GM12878 (cell line): Measurements from ENCODE around the gene SETD4. TPM values are rescaled to one million over a fixed set of nuclear protein-coding genes. Genes with fewer than 3 reads are reported as not detected.

Source experiments
- ATAC-seq: fragments of 200-7000 bp; cut with Tn5 transposase; 3 replicates; pipeline ENCODE4 v1.9.1; 2020; ENCODE audit warnings: mild to moderate bottlenecking, moderate library complexity
- BruUV-seq: library from RNA; stranded (reverse); fragments of 400-500 nt; replicated peaks from 2 replicates; lab custom pipeline; 2021; lab: Mats Ljungman, UMichigan
- CTCF ChIA-PET: fragments of 300-600 bp; sonication (Branson Sonifier 250); formaldehyde crosslinking; extraction: SDS; loops from one replicate; lab custom pipeline; 2021; ENCODE audit warnings: inconsistent platforms; lab: Yijun Ruan, JAX
- POLR2A ChIA-PET: fragments of 350-600 bp; formaldehyde crosslinking; extraction: SDS; loops from one replicate; lab custom pipeline; 2021; ENCODE audit warnings: inconsistent platforms; lab: Charles Lee
- RAD21 ChIA-PET: fragments of 300-600 bp; sonication (Branson Sonifier 250); formaldehyde crosslinking; loops from one replicate; lab custom pipeline; 2023; ENCODE audit warnings: antibody characterized with exemption; ENCODE audit not compliant: unreplicated experiment; lab: Charles Lee
- SMC1A ChIA-PET: fragments of 300-600 bp; sonication (Branson Sonifier 250); formaldehyde crosslinking; loops from one replicate; lab custom pipeline; 2023; ENCODE audit not compliant: unreplicated experiment, uncharacterized antibody; lab: Charles Lee
- DNase-seq: peaks from one replicate; pipeline ENCODE4 v3.0.0-alpha.2; 2011; ENCODE audit warnings: low read depth, low spot score
- FAIRE-seq: peaks from 3 replicates; lab custom pipeline; 2011; peaks lifted over from hg19 to GRCh38; lab: Jason Lieb, UNC
- H2AFZ ChIP-seq: 2 replicates; pipeline ENCODE4 v1.6.0; 2011; ENCODE audit warnings: low read depth, low read length, control low read depth; ENCODE audit not compliant: control insufficient read depth
- H3K27ac ChIP-seq: 2 replicates; pipeline ENCODE4 v1.5.1; 2011; ENCODE audit warnings: control low read depth; ENCODE audit not compliant: control insufficient read depth, insufficient read depth
- H3K27me3 ChIP-seq, 2 experiments: replicated peaks in 1 of 2; 2 replicates each; pipeline versions ENCODE4 v1.6.0 to v1.6.1; 2011; ENCODE audit warnings: low read length in 1 of 2; ENCODE audit not compliant: control insufficient read depth in 2 of 2, insufficient read depth in 2 of 2
- H3K36me3 ChIP-seq, 2 experiments: 2 replicates each; pipeline ENCODE4 v1.5.1; 2011; ENCODE audit warnings: low read length in 1 of 2; ENCODE audit not compliant: control insufficient read depth in 2 of 2, insufficient read depth in 2 of 2
- H3K4me1 ChIP-seq: 2 replicates; pipeline ENCODE4 v1.6.1; 2011; ENCODE audit warnings: mild to moderate bottlenecking, low read length, moderate library complexity, mixed read lengths; ENCODE audit not compliant: control insufficient read depth, insufficient read depth
- H3K4me2 ChIP-seq: 2 replicates; pipeline ENCODE4 v1.6.0; 2011; ENCODE audit warnings: control low read depth; ENCODE audit not compliant: control insufficient read depth, insufficient read depth
- H3K4me3 ChIP-seq: fragments of 200-600 bp; sonication (generic); 2 replicates; pipeline ENCODE4 v1.5.1; 2016
- H3K79me2 ChIP-seq: 2 replicates; pipeline ENCODE4 v1.6.0; 2011; ENCODE audit warnings: low read length; ENCODE audit not compliant: control insufficient read depth, insufficient read depth
- H3K9ac ChIP-seq: 2 replicates; pipeline ENCODE4 v1.8.0; 2011; ENCODE audit warnings: low read length, control low read depth, mixed read lengths; ENCODE audit not compliant: control insufficient read depth, insufficient read depth
- H3K9me3 ChIP-seq: replicated peaks from 3 replicates; pipeline ENCODE4 v1.5.1; 2011; ENCODE audit warnings: mild to moderate bottlenecking, low read length; ENCODE audit not compliant: control insufficient read depth, insufficient read depth
- H4K20me1 ChIP-seq: 2 replicates; pipeline ENCODE4 v1.6.0; 2011; ENCODE audit not compliant: control insufficient read depth, insufficient read depth
- BCLAF1 ChIP-seq: fragments of 450-650 bp; IDR thresholded peaks from 2 replicates; pipeline ENCODE4 v1.6.1; 2017; ENCODE audit warnings: antibody characterized with exemption, mild to moderate bottlenecking, moderate library complexity
- BHLHE40 ChIP-seq, 2 experiments: fragments of 450-650 bp in 1 of 2; IDR thresholded peaks; 2 replicates each; pipeline ENCODE4 v1.6.1; 2011 to 2017; ENCODE audit warnings: low read depth in 2 of 2, borderline replicate concordance in 1 of 2, improper control_type of control experiment in 1 of 2, low read length in 1 of 2, mild to moderate bottlenecking in 1 of 2
- CUX1 ChIP-seq: IDR thresholded peaks from 2 replicates; pipeline ENCODE4 v1.6.1; 2012; ENCODE audit warnings: improper control_type of control experiment, low read depth, low read length; ENCODE audit not compliant: insufficient replicate concordance
- ELK1 ChIP-seq: IDR thresholded peaks from 2 replicates; pipeline ENCODE4 v1.6.1; 2012; ENCODE audit warnings: low read depth, low read length, improper control_type of control experiment
- HCFC1 ChIP-seq: fragments of 150-350 bp; IDR thresholded peaks from 2 replicates; pipeline ENCODE4 v1.6.1; 2014; ENCODE audit warnings: low read length
- LARP7 ChIP-seq: fragments of 450-650 bp; IDR thresholded peaks from 2 replicates; pipeline ENCODE4 v1.6.1; 2017; ENCODE audit warnings: mild to moderate bottlenecking
- MYC ChIP-seq: IDR thresholded peaks from 2 replicates; pipeline ENCODE4 v1.6.1; 2011; ENCODE audit warnings: mild to moderate bottlenecking, low read length, moderate library complexity, inconsistent platforms; ENCODE audit not compliant: insufficient read depth, insufficient replicate concordance, insufficient read length, severe bottlenecking
- NFYA ChIP-seq: IDR thresholded peaks from 2 replicates; pipeline ENCODE4 v1.6.1; 2011; ENCODE audit warnings: low read depth, mild to moderate bottlenecking, low read length, improper control_type of control experiment, borderline replicate concordance
- RAD21 ChIP-seq: IDR thresholded peaks from 2 replicates; pipeline ENCODE4 v1.6.1; 2011; ENCODE audit warnings: mild to moderate bottlenecking, low read depth, low read length, moderate library complexity; ENCODE audit not compliant: insufficient read depth
- SIN3A ChIP-seq: IDR thresholded peaks from 2 replicates; pipeline ENCODE4 v1.6.1; 2012; ENCODE audit warnings: low read depth, low read length, improper control_type of control experiment
- USF2 ChIP-seq: IDR thresholded peaks from 2 replicates; pipeline ENCODE4 v1.6.1; 2011; ENCODE audit warnings: low read depth, low read length, improper control_type of control experiment, borderline replicate concordance
- ZZZ3 ChIP-seq: IDR thresholded peaks from 2 replicates; pipeline ENCODE4 v1.6.1; 2011; ENCODE audit warnings: low read depth; ENCODE audit not compliant: control insufficient read depth, insufficient read length
- WGBS: methylation state at CpG from one replicate; pipeline ENCODE4 v1.1.6; 2016; ENCODE audit warnings: low lambda C conversion rate; ENCODE audit not compliant: insufficient replicate concordance, insufficient coverage; ENCODE audit errors: missing lambda C conversion rate; 5-methylcytosine and 5-hydroxymethylcytosine counted together
- in situ Hi-C: fragments of 300-500 bp; cut with MboI; formaldehyde crosslinking; loops from 9 replicates; pipeline ENCODE4 v1.14.3; 2018; ENCODE audit warnings: mixed read lengths
- intact Hi-C: fragments of 100-400 bp; cut with micrococcal nuclease; formaldehyde crosslinking; loops from one replicate; pipeline ENCODE4 v1.14.2; 2022; ENCODE audit not compliant: unreplicated experiment
- polyA plus RNA-seq, 11 experiments: library from polyadenylated mRNA; depleted of rRNA in 4 of 11; unstranded in 6 of 11; stranded (reverse) in 5 of 11; fragments of >200 nt; fragmentation: Nextera tagmentation in 4 of 11; fragmentation: Illumina TruSeq in 1 of 11; extraction: Ambion mirVana in 4 of 11; extraction: Trizol in 1 of 11; gene quantifications; 1 replicate in 1 of 11; 2 replicates in 10 of 11; pipeline versions ENCODE4 v1.2.1 to v1.2.3, GENCODE V29; 2011 to 2016; ENCODE audit warnings: inconsistent platforms in 2 of 11, missing spikeins in 2 of 11, low read depth in 1 of 11
- total RNA-seq, 4 experiments: library from RNA; depleted of rRNA in 3 of 4; stranded (reverse); fragments of >200 nt in 3 of 4; fragmentation: Illumina TruSeq in 1 of 4; extraction: Trizol in 1 of 4; gene quantifications; 2 replicates each; pipeline versions ENCODE4 v1.2.1 to v1.2.3, GENCODE V29; 2013 to 2021

SETD4 gene
- total and polyA plus RNA-seq, 10 of the 15 experiments (the other 5 are each of a cell fraction or from before 2014, with no cell fraction given): 10.3 to 37.0 (median 18.6) TPM

- no peak for TF ChIP-seq CUX1
Measured at GRCh38 chr21:36008505-36008904, 51.8 kb downstream of the SETD4 start (continued).

- Histone ChIP-seq H3K36me3 (no peaks in the 10 kb centered on the region), H2AFZ (no peak overlapping the region), H3K4me2 (no peak overlapping the region), H3K27me3 (peaks cover 0 to 2% of the 10 kb centered on the region in 2 experiments; a peak in 2 of 4 replicates), H3K27ac (no peak overlapping the region), H3K9me3 (no peaks in the 10 kb centered on the region), H3K4me3 (no peak overlapping the region), H3K79me2 (no peaks in the 10 kb centered on the region), H3K4me1 (no peaks in the 10 kb centered on the region), H4K20me1 (no peaks in the 10 kb centered on the region), H3K9ac (no peak overlapping the region)
- 19% methylated on average over 5 of the region's 5 CpGs for WGBS
- SMC1A ChIA-PET: no interaction called here
- in situ Hi-C loops: no loop called here
- intact Hi-C loops: no loop called here
- FAIRE-seq: no peak
- CTCF ChIA-PET: no interaction called here
- BruUV-seq: no TSS peak
- POLR2A ChIA-PET: interaction anchor here (0.7 kb wide), 1 partner anchor 185 kb away, joined by 3 read pairs; no protein-coding TSS in a partner anchor
- DNase-seq: no peak
- RAD21 ChIA-PET: no interaction called here
- no peak for ATAC-seq
- TF ChIP-seq HCFC1 (no peak), MYC (no peak), BHLHE40 (IDR thresholded peaks at IDR 0.05; ENCODE audit: borderline replicate concordance in 1 of 2, low read depth in 2 of 2, low read length in 1 of 2) (no peak), BCLAF1 (no peak), USF2 (no peak), ELK1 (no peak), RAD21 (no peak), ZZZ3 (no peak), NFYA (no peak), SIN3A (no peak), LARP7 (no peak)
Measured at GRCh38 chr21:36005879-36006400, 54.4 kb downstream of the SETD4 start.
